ENCODE data around the gene IRX1. TPM values are rescaled to one million over a fixed set of nuclear protein-coding genes. Genes with fewer than 3 reads are reported as not detected.

Gene IRX1
- total and polyA plus RNA-seq, 12 donors: 0.07 TPM; not detected in 11

DNA sequence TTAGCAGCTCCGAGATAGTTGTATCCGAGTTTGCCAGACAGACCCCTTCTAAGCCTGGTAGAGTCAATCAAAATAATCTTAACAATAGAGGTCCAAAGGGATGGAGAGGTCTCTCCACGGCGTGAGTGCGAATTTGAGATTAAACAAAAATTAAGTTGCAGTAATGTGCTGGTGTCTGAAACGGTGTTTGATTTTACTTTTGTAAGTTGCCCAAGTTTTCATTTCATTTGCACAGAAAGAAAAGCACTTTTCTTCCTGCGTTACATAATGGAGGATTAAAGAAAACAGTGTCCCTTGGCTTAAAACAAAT, 1.2 kb downstream of the IRX1 start:
- TF ChIP-seq, protein P1, sequence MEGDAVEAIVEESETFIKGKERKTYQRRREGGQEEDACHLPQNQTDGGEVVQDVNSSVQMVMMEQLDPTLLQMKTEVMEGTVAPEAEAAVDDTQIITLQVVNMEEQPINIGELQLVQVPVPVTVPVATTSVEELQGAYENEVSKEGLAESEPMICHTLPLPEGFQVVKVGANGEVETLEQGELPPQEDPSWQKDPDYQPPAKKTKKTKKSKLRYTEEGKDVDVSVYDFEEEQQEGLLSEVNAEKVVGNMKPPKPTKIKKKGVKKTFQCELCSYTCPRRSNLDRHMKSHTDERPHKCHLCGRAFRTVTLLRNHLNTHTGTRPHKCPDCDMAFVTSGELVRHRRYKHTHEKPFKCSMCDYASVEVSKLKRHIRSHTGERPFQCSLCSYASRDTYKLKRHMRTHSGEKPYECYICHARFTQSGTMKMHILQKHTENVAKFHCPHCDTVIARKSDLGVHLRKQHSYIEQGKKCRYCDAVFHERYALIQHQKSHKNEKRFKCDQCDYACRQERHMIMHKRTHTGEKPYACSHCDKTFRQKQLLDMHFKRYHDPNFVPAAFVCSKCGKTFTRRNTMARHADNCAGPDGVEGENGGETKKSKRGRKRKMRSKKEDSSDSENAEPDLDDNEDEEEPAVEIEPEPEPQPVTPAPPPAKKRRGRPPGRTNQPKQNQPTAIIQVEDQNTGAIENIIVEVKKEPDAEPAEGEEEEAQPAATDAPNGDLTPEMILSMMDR (IDR thresholded peaks at IDR 0.05): no peak
- no peak for TF ChIP-seq POLR2A (IDR thresholded peaks at IDR 0.05)
- Histone ChIP-seq H3K36me3 (replicated peaks in 1 of 2) (no peaks in the 10 kb centered on the region), H3K27ac (no peak overlapping the region), H3K27me3 (peaks cover 89% of the 10 kb centered on the region), H3K9me3 (replicated peaks in 1 of 3) (no peaks in the 10 kb centered on the region), H3K4me3 (no peak overlapping the region), H3K4me1 (replicated peaks in 1 of 2) (peaks cover 0 to 4% of the 10 kb centered on the region in 2 donors)
- WGBS, 4 donors: 8 to 20% (median 13%) methylated on average over 7 of the region's 7 CpGs
- DNase-seq: no peak
- intact Hi-C loops (cut with DNase I): no loop called here

- H3K27ac ChIP-seq: no peak overlapping the region
- intact Hi-C loops (cut with DNase I): no loop called here
- H3K9me3 ChIP-seq (replicated peaks in 1 of 3): no peaks in the 10 kb centered on the region
- DNase-seq: no peak
- TF ChIP-seq, protein P1 (IDR thresholded peaks at IDR 0.05): no peak
- no peak for TF ChIP-seq POLR2A (IDR thresholded peaks at IDR 0.05)
- peaks cover 90% of the 10 kb centered on the region for H3K27me3 ChIP-seq
- H3K4me3 ChIP-seq: no peak overlapping the region
- peaks cover 0 to 4% of the 10 kb centered on the region in 2 donors for H3K4me1 ChIP-seq (replicated peaks in 1 of 2)
- 15 to 21% (median 19%) methylated on average over 27 to 42 of the region's 42 CpGs for WGBS, 4 donors
- no peaks in the 10 kb centered on the region for H3K36me3 ChIP-seq (replicated peaks in 1 of 2)
These were observed 1.8 kb downstream of the IRX1 start for GRCh38 chr5:3597167-3598007.

DNA sequence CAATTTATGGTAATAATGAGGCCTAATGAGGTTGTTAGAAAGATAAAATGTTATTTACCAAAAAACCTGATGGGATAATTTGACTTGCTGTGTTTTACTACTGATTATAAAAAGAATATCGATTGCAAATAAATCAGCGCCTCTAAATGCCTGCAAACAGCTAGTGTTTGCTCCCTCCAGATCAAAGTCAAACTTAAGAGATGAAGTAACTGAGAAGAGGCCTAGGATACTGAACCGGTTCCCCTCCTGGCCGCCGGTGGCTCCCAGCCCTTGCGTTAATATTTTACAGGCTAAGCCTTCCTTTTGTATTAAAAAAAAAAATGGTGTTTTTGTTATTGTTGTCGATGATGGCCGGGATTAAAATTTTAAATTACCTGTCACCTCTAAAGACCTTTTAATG, 2.6 kb downstream of the IRX1 start:
- 42 to 49% (median 46%) methylated on average over 8 of the region's 8 CpGs for WGBS, 4 donors
- H3K4me1 ChIP-seq (replicated peaks in 1 of 2): peaks cover 0 to 4% of the 10 kb centered on the region in 2 donors
- DNase-seq: no peak
- no peaks in the 10 kb centered on the region for H3K36me3 ChIP-seq (replicated peaks in 1 of 2)
- H3K27ac ChIP-seq: no peak overlapping the region
- H3K27me3 ChIP-seq: peaks cover 90% of the 10 kb centered on the region
- TF ChIP-seq, protein P1 (IDR thresholded peaks at IDR 0.05): no peak
- TF ChIP-seq POLR2A (IDR thresholded peaks at IDR 0.05): no peak
- no peak overlapping the region for H3K4me3 ChIP-seq
- no peaks in the 10 kb centered on the region for H3K9me3 ChIP-seq (replicated peaks in 1 of 3)
- intact Hi-C loops (cut with DNase I): no loop called here

DNA sequence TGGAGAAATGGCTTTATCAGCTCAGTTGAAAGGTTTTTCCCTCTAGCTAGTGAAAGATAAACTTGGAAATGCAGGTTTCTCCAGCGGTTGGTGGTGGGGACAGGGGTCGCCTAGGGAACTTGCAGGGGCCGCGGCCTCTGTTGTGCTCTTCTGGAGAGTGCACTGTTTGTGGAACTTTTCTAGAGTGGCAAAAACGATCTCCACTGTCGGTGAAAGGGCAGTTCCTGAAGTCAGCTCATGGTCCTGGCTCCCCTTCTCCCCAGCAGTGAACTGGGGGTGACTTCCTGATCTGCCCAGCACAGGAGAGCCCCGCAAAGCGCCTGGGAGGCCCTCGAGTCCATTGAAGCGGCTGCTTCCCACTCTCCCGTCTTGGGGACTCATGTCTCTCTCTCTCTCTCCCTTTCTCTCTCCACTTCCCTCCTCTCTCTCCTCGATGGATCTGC, 3.2 kb downstream of the IRX1 start:
- Histone ChIP-seq H3K4me1 (replicated peaks in 1 of 2) (peaks cover 0 to 4% of the 10 kb centered on the region in 2 donors), H3K9me3 (replicated peaks in 1 of 3) (no peaks in the 10 kb centered on the region), H3K27me3 (peaks cover 94% of the 10 kb centered on the region), H3K36me3 (replicated peaks in 1 of 2) (no peaks in the 10 kb centered on the region), H3K4me3 (no peak overlapping the region), H3K27ac (no peak overlapping the region)
- no peak for TF ChIP-seq POLR2A (IDR thresholded peaks at IDR 0.05)
- TF ChIP-seq, protein P1 (IDR thresholded peaks at IDR 0.05): no peak
- no peak for DNase-seq
- 9 to 24% (median 16%) methylated on average over 8 to 12 of the region's 12 CpGs for WGBS, 4 donors
- intact Hi-C loops (cut with DNase I): no loop called here
